ENCODE measurements around the gene THEM4.

- TF ChIP-seq CTCF (IDR thresholded peaks at IDR 0.05; ENCODE audit: low read depth, low read length) (no peak), MYC (IDR thresholded peaks at IDR 0.05; ENCODE audit: low read depth, low read length) (no peak)
Measured at GRCh38 chr1:151825751-151826660, 83.3 kb downstream of the THEM4 start.
